Measurements from ENCODE around the gene CHN2.

DNA sequence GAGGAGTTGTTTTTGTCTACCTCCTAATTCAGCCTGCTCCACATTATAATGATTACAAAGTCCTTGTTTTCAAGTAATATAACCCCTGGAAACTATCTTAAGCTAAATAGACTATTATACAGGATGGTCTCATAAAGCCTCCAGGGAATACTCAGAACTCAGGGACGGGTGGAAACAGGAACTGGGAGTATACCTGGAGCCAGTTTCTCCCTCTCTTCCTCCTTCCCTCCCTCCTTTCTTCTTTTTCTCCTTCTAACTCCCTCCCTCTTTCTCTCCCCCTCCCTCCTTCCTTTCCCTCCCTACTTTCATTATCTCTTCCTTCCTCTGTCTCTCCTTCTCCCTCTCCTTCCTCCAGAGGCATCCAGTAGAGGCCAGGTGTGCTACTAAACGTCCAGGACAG lies 292.8 kb downstream of the CHN2 start:
- TF ChIP-seq, protein P1, sequence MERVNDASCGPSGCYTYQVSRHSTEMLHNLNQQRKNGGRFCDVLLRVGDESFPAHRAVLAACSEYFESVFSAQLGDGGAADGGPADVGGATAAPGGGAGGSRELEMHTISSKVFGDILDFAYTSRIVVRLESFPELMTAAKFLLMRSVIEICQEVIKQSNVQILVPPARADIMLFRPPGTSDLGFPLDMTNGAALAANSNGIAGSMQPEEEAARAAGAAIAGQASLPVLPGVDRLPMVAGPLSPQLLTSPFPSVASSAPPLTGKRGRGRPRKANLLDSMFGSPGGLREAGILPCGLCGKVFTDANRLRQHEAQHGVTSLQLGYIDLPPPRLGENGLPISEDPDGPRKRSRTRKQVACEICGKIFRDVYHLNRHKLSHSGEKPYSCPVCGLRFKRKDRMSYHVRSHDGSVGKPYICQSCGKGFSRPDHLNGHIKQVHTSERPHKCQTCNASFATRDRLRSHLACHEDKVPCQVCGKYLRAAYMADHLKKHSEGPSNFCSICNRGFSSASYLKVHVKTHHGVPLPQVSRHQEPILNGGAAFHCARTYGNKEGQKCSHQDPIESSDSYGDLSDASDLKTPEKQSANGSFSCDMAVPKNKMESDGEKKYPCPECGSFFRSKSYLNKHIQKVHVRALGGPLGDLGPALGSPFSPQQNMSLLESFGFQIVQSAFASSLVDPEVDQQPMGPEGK (CRISPR knock-in tag; IDR thresholded peaks at IDR 0.05; ENCODE audit: borderline replicate concordance) = no peak
- TF ChIP-seq ZFP30 (CRISPR knock-in tag; IDR thresholded peaks at IDR 0.05) = no peak
- TF ChIP-seq ISL1 (CRISPR knock-in tag; IDR thresholded peaks at IDR 0.05) = no peak
- TF ChIP-seq TOX (CRISPR knock-in tag; IDR thresholded peaks at IDR 0.05; ENCODE audit: borderline replicate concordance) = no peak
- no peak for TF ChIP-seq ARNTL (CRISPR knock-in tag; IDR thresholded peaks at IDR 0.05; ENCODE audit: borderline replicate concordance, low read depth)
- no peak for TF ChIP-seq ESRRG (CRISPR knock-in tag; IDR thresholded peaks at IDR 0.05)

Data from SK-N-SH treated with all-trans-retinoic acid at 6 μM for 48 hours (cell line).